Panc1 (cell line): ENCODE measurements around the gene SLC10A1. TPM values are rescaled to one million over a fixed set of nuclear protein-coding genes. Genes with fewer than 3 reads are reported as not detected.

ENCODE experiments used
- ATAC-seq: fragments of 200-7000 bp; cut with Tn5 transposase; 2 replicates; pipeline ENCODE4 v1.9.1; 2020; ENCODE audit warnings: mild to moderate bottlenecking, moderate library complexity
- BruUV-seq: library from RNA; stranded (reverse); fragments of 400-500 nt; replicated peaks from 2 replicates; lab custom pipeline; 2021; lab: Mats Ljungman, UMichigan
- CTCF ChIA-PET: fragments of 300-600 bp; sonication (Branson Sonifier 250); formaldehyde crosslinking; loops from one replicate; lab custom pipeline; 2022; ENCODE audit warnings: antibody characterized with exemption; lab: Charles Lee
- POLR2A ChIA-PET: fragments of 300-600 bp; sonication (Branson Sonifier 250); formaldehyde crosslinking; loops from one replicate; lab custom pipeline; 2022; ENCODE audit warnings: antibody characterized with exemption; lab: Charles Lee
- DNase-seq: peaks from one replicate; pipeline ENCODE4 v3.0.0-alpha.2; 2010; ENCODE audit warnings: low read depth, low spot score
- H3K27ac ChIP-seq: 2 replicates; pipeline ENCODE4 v1.5.1; 2011; ENCODE audit warnings: mild to moderate bottlenecking, low read length, inconsistent platforms
- H3K27me3 ChIP-seq: fragments of 200-500 bp; sonication (Bioruptor generic); 2 replicates; pipeline ENCODE4 v1.6.0; 2014; ENCODE audit warnings: low read length, inconsistent platforms; ENCODE audit not compliant: control insufficient read depth, insufficient read depth
- H3K36me3 ChIP-seq: fragments of 200-500 bp; sonication (Bioruptor generic); 2 replicates; pipeline ENCODE4 v1.5.1; 2014; ENCODE audit warnings: inconsistent platforms, mild to moderate bottlenecking, low read length, moderate library complexity; ENCODE audit not compliant: control insufficient read depth, insufficient read depth
- H3K4me1 ChIP-seq: 2 replicates; pipeline ENCODE4 v1.5.1; 2011; ENCODE audit warnings: inconsistent platforms, mild to moderate bottlenecking, low read length, moderate library complexity; ENCODE audit not compliant: control insufficient read depth, insufficient read depth
- H3K4me3 ChIP-seq, 2 experiments: 2 replicates each; pipeline ENCODE4 v1.5.1; 2011 to 2012; ENCODE audit warnings: low read depth in 2 of 2, low read length in 2 of 2, mild to moderate bottlenecking in 2 of 2, inconsistent platforms in 1 of 2, moderate library complexity in 1 of 2
- H3K9me3 ChIP-seq: fragments of 200-500 bp; sonication (Bioruptor generic); 2 replicates; pipeline ENCODE4 v1.5.1; 2014; ENCODE audit warnings: low read depth, mild to moderate bottlenecking, inconsistent platforms, low read length, moderate library complexity; ENCODE audit not compliant: control insufficient read depth, insufficient read depth
- POLR2AphosphoS5 ChIP-seq: IDR thresholded peaks from 2 replicates; pipeline ENCODE4 v1.6.1; 2012; ENCODE audit warnings: mild to moderate bottlenecking, low read depth, low read length, moderate library complexity
- REST ChIP-seq, 2 experiments: IDR thresholded peaks; 2 replicates each; pipeline ENCODE4 v1.6.1; 2011 to 2012; ENCODE audit warnings: low read depth in 2 of 2, control low read depth in 1 of 2, low read length in 1 of 2, mild to moderate bottlenecking in 1 of 2, moderate library complexity in 1 of 2; ENCODE audit not compliant: insufficient read depth in 1 of 2
- SIN3A ChIP-seq: IDR thresholded peaks from 2 replicates; pipeline ENCODE4 v1.6.1; 2012; ENCODE audit warnings: low read depth, mild to moderate bottlenecking, low read length, moderate library complexity, borderline replicate concordance; ENCODE audit not compliant: insufficient read depth
- TCF7L2 ChIP-seq: IDR thresholded peaks from 2 replicates; pipeline ENCODE4 v1.6.1; 2011; ENCODE audit warnings: mild to moderate bottlenecking, low read depth, low read length, inconsistent platforms
- in situ Hi-C: cut with HindIII; loops from 2 replicates; pipeline ENCODE4 v1.10.0; 2016; ENCODE audit warnings: low sequenced_read_pairs, low pct_unique_long_range_greater_than_20kb
- intact Hi-C: fragments of 100-400 bp; cut with micrococcal nuclease; formaldehyde crosslinking; loops from one replicate; pipeline ENCODE4 v1.10.0; 2022; ENCODE audit not compliant: unreplicated experiment
- total RNA-seq: library from RNA; stranded (reverse); gene quantifications from one replicate; pipeline ENCODE4 v1.2.1, GENCODE V29; 2021; ENCODE audit not compliant: unreplicated experiment
- TF ChIP-seq, protein P1 (sequence below): fragments of 450-650 bp; IDR thresholded peaks from 2 replicates; pipeline ENCODE4 v1.5.1; 2017; ENCODE audit warnings: mild to moderate bottlenecking

SLC10A1 gene
- total RNA-seq, 1 experiment from 2014 or later: not detected

- CTCF ChIA-PET: no interaction called here
- no peak for DNase-seq
- POLR2A ChIA-PET: no interaction called here
Observed at GRCh38 chr14:69768873-69769272, 28.2 kb downstream of the SLC10A1 start.

DNA sequence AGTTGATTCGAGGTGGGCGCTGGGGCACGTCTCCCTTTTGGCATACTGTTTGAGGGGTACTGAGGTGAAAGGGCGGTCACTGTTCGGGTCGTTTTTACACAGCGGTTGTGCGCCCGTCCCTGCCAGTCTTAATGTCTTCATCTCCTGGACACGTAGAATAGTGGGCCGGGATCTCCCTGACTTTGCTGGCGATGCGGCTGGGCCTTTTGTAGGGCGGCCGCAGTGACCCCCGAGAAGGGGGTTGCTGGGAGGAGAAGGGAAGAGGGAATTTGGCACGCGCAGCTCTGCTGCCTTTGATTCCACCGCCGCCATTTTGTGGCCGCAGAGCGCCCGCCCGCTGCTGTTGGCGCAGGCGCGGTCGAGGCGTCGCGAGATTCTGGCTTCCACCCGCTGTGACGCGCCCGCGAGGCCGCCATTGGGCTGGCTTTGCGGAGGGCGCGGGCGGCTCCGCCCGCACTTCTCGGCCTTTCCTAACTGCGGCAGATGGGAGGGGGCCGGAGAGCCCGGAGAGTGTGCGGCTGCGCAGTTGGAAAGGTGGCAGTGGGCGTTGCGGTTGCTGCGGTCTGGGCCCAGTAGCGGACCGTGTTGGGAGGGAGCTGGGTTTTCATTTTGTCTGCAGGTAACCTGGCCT is 29.6 kb downstream of the SLC10A1 start:
- peak; percentile 7 for DNase-seq
- Histone ChIP-seq H3K27me3 (no peaks in the 10 kb centered on the region), H3K36me3 (peaks cover 47% of the 10 kb centered on the region), H3K9me3 (no peaks in the 10 kb centered on the region), H3K4me3 (peak overlapping the region; percentile 92 to 98), H3K27ac (peak overlapping the region; percentile 97), H3K4me1 (peaks cover 4% of the 10 kb centered on the region)
- intact Hi-C loops (no loop called here), in situ Hi-C loops (no loop called here)
- no peak for TF ChIP-seq REST (IDR thresholded peaks at IDR 0.05; ENCODE audit: insufficient read depth in 1 of 2, low read depth in 2 of 2, low read length in 1 of 2)
- TF ChIP-seq POLR2AphosphoS5: no peak; the same call in 1 of the 2 replicates
- TF ChIP-seq SIN3A: no peak
- TF ChIP-seq TCF7L2: peak; percentile 84
- TF ChIP-seq, protein P1, sequence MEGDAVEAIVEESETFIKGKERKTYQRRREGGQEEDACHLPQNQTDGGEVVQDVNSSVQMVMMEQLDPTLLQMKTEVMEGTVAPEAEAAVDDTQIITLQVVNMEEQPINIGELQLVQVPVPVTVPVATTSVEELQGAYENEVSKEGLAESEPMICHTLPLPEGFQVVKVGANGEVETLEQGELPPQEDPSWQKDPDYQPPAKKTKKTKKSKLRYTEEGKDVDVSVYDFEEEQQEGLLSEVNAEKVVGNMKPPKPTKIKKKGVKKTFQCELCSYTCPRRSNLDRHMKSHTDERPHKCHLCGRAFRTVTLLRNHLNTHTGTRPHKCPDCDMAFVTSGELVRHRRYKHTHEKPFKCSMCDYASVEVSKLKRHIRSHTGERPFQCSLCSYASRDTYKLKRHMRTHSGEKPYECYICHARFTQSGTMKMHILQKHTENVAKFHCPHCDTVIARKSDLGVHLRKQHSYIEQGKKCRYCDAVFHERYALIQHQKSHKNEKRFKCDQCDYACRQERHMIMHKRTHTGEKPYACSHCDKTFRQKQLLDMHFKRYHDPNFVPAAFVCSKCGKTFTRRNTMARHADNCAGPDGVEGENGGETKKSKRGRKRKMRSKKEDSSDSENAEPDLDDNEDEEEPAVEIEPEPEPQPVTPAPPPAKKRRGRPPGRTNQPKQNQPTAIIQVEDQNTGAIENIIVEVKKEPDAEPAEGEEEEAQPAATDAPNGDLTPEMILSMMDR: no peak
- ATAC-seq: peak; percentile 88
- POLR2A ChIA-PET: no interaction called here
- CTCF ChIA-PET: no interaction called here
- no TSS peak for BruUV-seq

More at GRCh38 chr14:69768873-69769272, 28.2 kb downstream of the SLC10A1 start:
- peak overlapping the region; percentile 92 to 98 for H3K4me3 ChIP-seq
- TSS peak; percentile 61 for BruUV-seq
- intact Hi-C loops (no loop called here), in situ Hi-C loops (no loop called here)
- ATAC-seq: no peak
- TF ChIP-seq POLR2AphosphoS5: no peak
- TF ChIP-seq REST (IDR thresholded peaks at IDR 0.05; ENCODE audit: insufficient read depth in 1 of 2, low read depth in 2 of 2, low read length in 1 of 2): no peak
- TF ChIP-seq, protein P1: no peak
- TF ChIP-seq SIN3A: no peak
- no peak for TF ChIP-seq TCF7L2
- no peaks in the 10 kb centered on the region for H3K9me3 ChIP-seq
- H3K27ac ChIP-seq: peak overlapping the region; percentile 97
- peaks cover 53% of the 10 kb centered on the region for H3K36me3 ChIP-seq
- H3K4me1 ChIP-seq: peaks cover 4% of the 10 kb centered on the region
- H3K27me3 ChIP-seq: no peaks in the 10 kb centered on the region
